C4-2B (cell line): ENCODE data around the gene NEK11.
"Not testable (repeated sequence)": the region's sequence is repeated elsewhere in the genome, so short reads cannot be mapped to it uniquely, and the experiment has no call there.

Source experiments
- H3K27ac ChIP-seq: fragments of 450-650 bp; 2 replicates; pipeline ENCODE4 v1.5.1; 2017
- CTCF ChIP-seq: fragments of 450-650 bp; conservative IDR thresholded peaks from 2 replicates; pipeline ENCODE4 v1.5.1; 2017; ENCODE audit warnings: mild to moderate bottlenecking
- ZFX ChIP-seq: fragments of 450-650 bp; IDR thresholded peaks from 2 replicates; pipeline ENCODE4 v1.6.1; 2017

NEK11 gene

GRCh38 chr3:131025539-131025938 is 1.1 kb upstream of the NEK11 start:
- TF ChIP-seq CTCF: no peak
- no peak for TF ChIP-seq ZFX
- H3K27ac ChIP-seq: peak overlapping the region; percentile 90; the same call in 1 of the 2 replicates

- TF ChIP-seq CTCF (no peak), ZFX (no peak)
- no peak overlapping the region for H3K27ac ChIP-seq
These were observed 2.2 kb downstream of the NEK11 start for GRCh38 chr3:131028844-131029243.

- H3K27ac ChIP-seq: no peak overlapping the region
- TF ChIP-seq ZFX (no peak), CTCF (no peak)
These were observed 5.0 kb downstream of the NEK11 start for GRCh38 chr3:131031660-131032059.

- H3K27ac ChIP-seq: no peak overlapping the region
- TF ChIP-seq CTCF (peak; percentile 91), ZFX (no peak)
These were observed 6.9 kb downstream of the NEK11 start for GRCh38 chr3:131033480-131034080.

- no peak for TF ChIP-seq CTCF
- no peak for TF ChIP-seq ZFX
- H3K27ac ChIP-seq: no peak overlapping the region
These were observed 9.6 kb downstream of the NEK11 start for GRCh38 chr3:131036200-131036816.

GRCh38 chr3:131036986-131037385 is 10.3 kb downstream of the NEK11 start:
- no peak for TF ChIP-seq CTCF
- no peak for TF ChIP-seq ZFX
- H3K27ac ChIP-seq: no peak overlapping the region

- TF ChIP-seq CTCF (no peak), ZFX (no peak)
- H3K27ac ChIP-seq: no peak overlapping the region
These were observed 11.6 kb downstream of the NEK11 start for GRCh38 chr3:131038326-131038725.

GRCh38 chr3:131042271-131042985 is 15.8 kb downstream of the NEK11 start:
- H3K27ac ChIP-seq: not testable (repeated sequence)
